OCI-LY3 (cell line): ENCODE data around the gene HIPK1.

ENCODE experiments used
- H2AFZ ChIP-seq: fragments of 200-600, 300-600 bp; shearing (Covaris generic); 2 replicates; pipeline ENCODE4 v1.6.0; 2014; ENCODE audit warnings: antibody characterized with exemption, low read depth, low read length
- H3K27ac ChIP-seq: fragments of 200-600, 300-600 bp; sonication (generic); 2 replicates; pipeline ENCODE4 v1.5.1; 2014; ENCODE audit warnings: mild to moderate bottlenecking, low read length, moderate library complexity, mixed read lengths
- H3K27me3 ChIP-seq: fragments of 200-600, 300-600 bp; sonication (generic); 2 replicates; pipeline ENCODE4 v1.6.1; 2014; ENCODE audit warnings: low read depth, low read length, mixed read lengths
- H3K36me3 ChIP-seq: fragments of 200-600, 300-600 bp; sonication (generic); replicated peaks from 2 replicates; pipeline ENCODE3; 2014; ENCODE audit warnings: low read depth, low read length, mixed read lengths
- H3K4me1 ChIP-seq: fragments of 300-600, 200-600 bp; sonication (generic); 2 replicates; pipeline ENCODE4 v1.6.1; 2014; ENCODE audit warnings: low read length, mixed read lengths
- H3K4me2 ChIP-seq: fragments of 200-600, 300-600 bp; sonication (generic); 2 replicates; pipeline ENCODE4 v1.6.1; 2014; ENCODE audit warnings: low read length, mixed read lengths
- H3K4me3 ChIP-seq: fragments of 300-600, 200-600 bp; sonication (generic); 2 replicates; pipeline ENCODE4 v1.5.1; 2014; ENCODE audit warnings: antibody characterized with exemption, mild to moderate bottlenecking, low read length, moderate library complexity
- H3K79me2 ChIP-seq: fragments of 300-600, 200-600 bp; shearing (Covaris generic); 2 replicates; pipeline ENCODE4 v1.6.1; 2014; ENCODE audit warnings: mild to moderate bottlenecking, low read length, mixed read lengths
- H3K9ac ChIP-seq: fragments of 300-600, 200-600 bp; shearing (Covaris generic); 2 replicates; pipeline ENCODE4 v1.6.0; 2014; ENCODE audit warnings: mild to moderate bottlenecking, low read length, moderate library complexity
- H3K9me3 ChIP-seq: fragments of 200-600, 300-600 bp; shearing (Covaris generic); 2 replicates; pipeline ENCODE4 v1.6.1; 2014; ENCODE audit warnings: low read length, mixed read lengths; ENCODE audit not compliant: insufficient read depth
- H4K20me1 ChIP-seq: fragments of 200-600, 300-600 bp; sonication (generic); 2 replicates; pipeline ENCODE4 v1.6.1; 2016; ENCODE audit warnings: low read length, mixed read lengths; ENCODE audit not compliant: insufficient read depth
- EZH2phosphoT487 ChIP-seq: fragments of 200-600 bp; shearing (Covaris generic); IDR thresholded peaks from 2 replicates; pipeline ENCODE4 v1.6.1; 2018; ENCODE audit warnings: antibody characterized with exemption, mixed run types, low read depth

HIPK1 gene

GRCh38 chr1:114026797-114027196 is 97.7 kb downstream of the HIPK1 start:
- H3K9ac ChIP-seq, result no peak overlapping the region
- TF ChIP-seq EZH2phosphoT487, result no peak

More at GRCh38 chr1:114026797-114027196, 97.7 kb downstream of the HIPK1 start:
- Histone ChIP-seq H3K4me3 (no peak overlapping the region), H2AFZ (no peak overlapping the region), H3K36me3 (no peaks in the 10 kb centered on the region), H3K4me1 (no peaks in the 10 kb centered on the region), H3K9me3 (no peaks in the 10 kb centered on the region), H3K4me2 (no peak overlapping the region), H3K27me3 (no peaks in the 10 kb centered on the region), H4K20me1 (no peaks in the 10 kb centered on the region), H3K79me2 (no peaks in the 10 kb centered on the region), H3K27ac (no peak overlapping the region)
